Lung (tissue), 12 donors: ENCODE results near the gene MRRF. TPM values are rescaled to one million over a fixed set of nuclear protein-coding genes. Genes with fewer than 3 reads are reported as not detected.

Experiments used
- ATAC-seq: fragments of 200-7000 bp; cut with Tn5 transposase; one replicate; pipeline ENCODE4 v1.9.1; 2020; ENCODE audit warnings: moderate number of reproducible peaks; ENCODE audit not compliant: insufficient read depth, low FRiP score
- DNase-seq, 3 donors: peaks; one replicate each; pipeline ENCODE4 v3.0.0-alpha.2; 2013 to 2017
- H3K27ac ChIP-seq, 2 donors: one replicate each; pipeline ENCODE4 v1.5.1; 2013; ENCODE audit warnings: mild to moderate bottlenecking in 2 of 2, moderate library complexity in 2 of 2, control low read depth in 1 of 2, inconsistent platforms in 1 of 2, low read depth in 1 of 2, low read length in 1 of 2
- H3K27me3 ChIP-seq, 3 donors: one replicate each; pipeline ENCODE4 v1.5.1; 2013; ENCODE audit warnings: low read length in 2 of 3; ENCODE audit not compliant: control insufficient read depth in 3 of 3, insufficient read depth in 3 of 3
- H3K36me3 ChIP-seq, 4 donors: one replicate each; pipeline ENCODE4 v1.5.1; 2013; ENCODE audit warnings: low read length in 4 of 4, mild to moderate bottlenecking in 1 of 4, moderate library complexity in 1 of 4; ENCODE audit not compliant: control insufficient read depth in 4 of 4, insufficient read depth in 4 of 4
- H3K4me1 ChIP-seq, 5 donors: one replicate each; pipeline ENCODE4 v1.5.1; 2013; ENCODE audit warnings: low read length in 5 of 5, mild to moderate bottlenecking in 2 of 5, moderate library complexity in 1 of 5; ENCODE audit not compliant: control insufficient read depth in 5 of 5, insufficient read depth in 5 of 5
- H3K4me3 ChIP-seq: one replicate; pipeline ENCODE4 v1.5.1; 2013; ENCODE audit warnings: mild to moderate bottlenecking, control low read depth, moderate library complexity
- H3K9ac ChIP-seq, 2 donors: one replicate each; pipeline ENCODE4 v1.5.1; 2013; ENCODE audit warnings: low read length in 2 of 2, control low read depth in 1 of 2; ENCODE audit not compliant: insufficient read depth in 1 of 2
- H3K9me3 ChIP-seq, 4 donors: one replicate each; pipeline ENCODE4 v1.5.1; 2013; ENCODE audit warnings: low read length in 3 of 4, mild to moderate bottlenecking in 1 of 4, moderate library complexity in 1 of 4; ENCODE audit not compliant: control insufficient read depth in 4 of 4, insufficient read depth in 3 of 4
- CTCF ChIP-seq: IDR thresholded peaks from 2 replicates; pipeline ENCODE4 v1.5.1; 2012; ENCODE audit warnings: mild to moderate bottlenecking; ENCODE audit errors: control extremely low read depth, extremely low read depth
- WGBS, 2 donors: extraction: QIAGEN DNeasy Blood & Tissue Kit; methylation state at CpG; one replicate each; pipeline ENCODE4 v1.1.7; 2013; 5-methylcytosine and 5-hydroxymethylcytosine counted together
- polyA plus RNA-seq, 2 donors: library from polyadenylated mRNA; stranded (reverse); fragments of 200-250 nt; gene quantifications; one replicate each; pipeline ENCODE4 v1.2.1, GENCODE V29; 2013
- total RNA-seq, 2 donors: library from RNA; depleted of rRNA in 1 of 2; stranded (reverse); fragments of >200 nt in 1 of 2; gene quantifications; one replicate each; pipeline ENCODE4 v1.2.1, GENCODE V29; 2014 to 2021
- donor health status: control.
- donor health status: control.
- donor health status: Bipolar disorder and iron deficiency.
- donor health status: healthy.
- donor health status: DM: yes; HTN: yes; CAD: no.

MRRF gene
- total and polyA plus RNA-seq, 4 donors, result 22.3 to 43.9 (median 31.1) TPM

GRCh38 chr9:122370869-122371755, 106.4 kb downstream of the MRRF start, which contains the start of gene PTGS1:
Gene PTGS1 (plus strand): TSS chr9:122371024. CDS start chr9:122371085, 61 bp downstream.
- DNase-seq (peak; percentile 35 to 59 (median 54)), ATAC-seq (peak; percentile 36)
- Histone ChIP-seq H3K4me1 (peaks cover 0 to 24% (median 4%) of the 10 kb centered on the region in 5 donors), H3K27me3 (peaks cover 0 to 5% (median 4%) of the 10 kb centered on the region in 3 donors), H3K9ac (no peak within 1 kb of the TSS), H3K4me3 (no peak within 1 kb of the TSS), H3K36me3 (no peaks in the 10 kb centered on the region), H3K27ac (peak within 1 kb of the TSS in 1 of 2 donors; percentile 26), H3K9me3 (peaks cover 0 to 5% (median 0%) of the 10 kb centered on the region in 4 donors)
- WGBS, 2 donors, result 5 to 7% methylated on average over 32 to 39 of the region's 39 CpGs
- no peak for TF ChIP-seq CTCF

- Histone ChIP-seq H3K27ac (peak overlapping the region in 1 of 2 donors; percentile 18), H3K27me3 (peaks cover 0 to 5% (median 4%) of the 10 kb centered on the region in 3 donors), H3K4me3 (no peak overlapping the region), H3K36me3 (no peaks in the 10 kb centered on the region), H3K9me3 (peaks cover 0 to 5% (median 0%) of the 10 kb centered on the region in 4 donors), H3K4me1 (peaks cover 0 to 32% (median 12%) of the 10 kb centered on the region in 5 donors), H3K9ac (no peak overlapping the region)
- no peak for TF ChIP-seq CTCF
- DNase-seq (no peak), ATAC-seq (no peak)
- WGBS, 2 donors, result 82 to 94% methylated on average over 8 of the region's 8 CpGs
Observed at GRCh38 chr9:122371846-122372245, 107.2 kb downstream of the MRRF start.

- Histone ChIP-seq H3K27me3 (peaks cover 0 to 5% (median 4%) of the 10 kb centered on the region in 3 donors), H3K9me3 (peaks cover 0 to 5% (median 0%) of the 10 kb centered on the region in 4 donors), H3K36me3 (no peaks in the 10 kb centered on the region), H3K9ac (no peak overlapping the region), H3K4me3 (no peak overlapping the region), H3K27ac (no peak overlapping the region), H3K4me1 (peaks cover 0 to 41% (median 16%) of the 10 kb centered on the region in 5 donors)
- TF ChIP-seq CTCF, result no peak
- DNase-seq, result no peak
- no peak for ATAC-seq
- WGBS, 2 donors, result 85 to 88% methylated on average over 19 of the region's 19 CpGs
Observed at GRCh38 chr9:122372856-122373845, 108.5 kb downstream of the MRRF start.
